HL-60 (cell line): ENCODE data around the gene ATXN3.

Source experiments
- DNase-seq, 2 experiments: peaks; one replicate each; pipeline ENCODE4 v3.0.0-alpha.2; 2010 to 2020; ENCODE audit warnings: low read depth in 1 of 2, low spot score in 1 of 2
- H3K27ac ChIP-seq: fragments of 250-450 bp; sonication (Bioruptor Pico); replicated peaks from 2 replicates; pipeline ENCODE4 v1.5.1; 2020; ENCODE audit warnings: mild to moderate bottlenecking, moderate library complexity
- H3K27me3 ChIP-seq: fragments of 250-450 bp; sonication (Bioruptor Pico); 2 replicates; pipeline ENCODE4 v1.5.1; 2021; ENCODE audit warnings: mild to moderate bottlenecking, moderate library complexity; ENCODE audit not compliant: insufficient read depth, poor library complexity, severe bottlenecking
- H3K4me3 ChIP-seq: replicated peaks from 2 replicates; pipeline ENCODE4 v1.5.1; 2011; ENCODE audit warnings: mild to moderate bottlenecking, control low read depth, low read length; ENCODE audit not compliant: insufficient read depth
- CTCF ChIP-seq: IDR thresholded peaks from one replicate; pipeline ENCODE4 v1.5.1; 2011; ENCODE audit warnings: low read length, control low read depth, inconsistent platforms; ENCODE audit not compliant: insufficient read depth
- GABPA ChIP-seq: IDR thresholded peaks from 2 replicates; pipeline ENCODE4 v1.6.1; 2012; ENCODE audit warnings: low read depth
- POLR2AphosphoS5 ChIP-seq: IDR thresholded peaks from 2 replicates; pipeline ENCODE4 v1.6.1; 2012; ENCODE audit warnings: low read depth
- REST ChIP-seq: IDR thresholded peaks from 2 replicates; pipeline ENCODE4 v1.6.1; 2012; ENCODE audit warnings: low read depth; ENCODE audit not compliant: insufficient replicate concordance
- SPI1 ChIP-seq: IDR thresholded peaks from 2 replicates; pipeline ENCODE4 v1.6.1; 2012; ENCODE audit warnings: low read depth, mild to moderate bottlenecking, borderline replicate concordance

ATXN3 gene

GRCh38 chr14:92021523-92021922 lies 84.9 kb downstream of the ATXN3 start:
- Histone ChIP-seq H3K27me3 (no peaks in the 10 kb centered on the region), H3K27ac (no peak overlapping the region), H3K4me3 (no peak overlapping the region)
- TF ChIP-seq SPI1 (no peak), REST (no peak), GABPA (no peak), CTCF (no peak), POLR2AphosphoS5 (no peak)
- DNase-seq = no peak

GRCh38 chr14:92014040-92014439 lies 92.3 kb downstream of the ATXN3 start:
- Histone ChIP-seq H3K4me3 (no peak overlapping the region), H3K27ac (no peak overlapping the region), H3K27me3 (no peaks in the 10 kb centered on the region)
- DNase-seq = no peak
- TF ChIP-seq GABPA (no peak), POLR2AphosphoS5 (no peak), CTCF (no peak), REST (no peak), SPI1 (no peak)

- no peak overlapping the region for H3K27ac ChIP-seq
- no peaks in the 10 kb centered on the region for H3K27me3 ChIP-seq
- no peak for TF ChIP-seq GABPA
- no peak for TF ChIP-seq REST
- TF ChIP-seq SPI1 = no peak
- no peak for TF ChIP-seq POLR2AphosphoS5
- TF ChIP-seq CTCF = no peak
- no peak overlapping the region for H3K4me3 ChIP-seq
- DNase-seq = no peak
Observed at GRCh38 chr14:92012121-92012748, 94.1 kb downstream of the ATXN3 start.
